MV-4-11 (cell line): ENCODE results near the gene NUDT3.
"Not testable (repeated sequence)": the region's sequence is repeated elsewhere in the genome, so short reads cannot be mapped to it uniquely, and the experiment has no call there.

Experiments used
- DNase-seq: peaks from one replicate; lab custom pipeline; 2025; lab: John Stamatoyannopoulos, UW

Gene NUDT3

DNA sequence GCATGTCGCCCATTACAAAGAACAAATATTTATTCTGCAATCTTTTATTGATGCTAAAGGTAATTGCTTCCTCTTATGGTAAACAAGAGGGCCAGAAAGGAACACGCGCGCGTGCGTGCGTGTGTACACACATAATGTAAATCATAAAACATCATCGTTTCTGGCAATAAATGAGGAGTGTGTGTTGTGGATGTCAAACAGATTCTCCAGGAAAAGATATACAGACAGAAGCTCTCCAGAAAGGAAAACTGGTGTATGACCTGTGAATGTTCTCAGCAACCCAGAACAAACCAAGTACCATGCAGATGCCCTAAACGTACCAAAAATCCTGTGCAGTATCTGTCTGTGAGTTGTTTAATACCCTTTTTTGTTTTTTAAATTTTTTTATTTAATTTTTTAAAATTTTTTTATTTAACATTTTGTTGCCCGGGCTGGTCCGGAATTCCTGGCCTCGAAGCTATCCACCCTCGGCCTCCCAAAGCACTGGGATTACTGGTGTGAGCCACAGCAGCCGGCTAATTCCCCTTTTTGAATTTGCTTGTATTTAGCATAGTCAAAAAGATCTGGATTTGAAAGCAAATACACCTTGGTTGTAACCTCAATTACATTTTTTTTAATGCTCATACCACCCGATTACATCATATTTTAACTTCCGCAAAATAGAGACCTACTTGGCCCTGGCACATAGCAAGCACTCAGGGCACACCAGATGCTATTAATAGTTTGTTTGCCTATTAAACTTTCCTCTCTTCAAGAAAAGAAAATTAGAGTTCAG is 909 bp upstream of the NUDT3 start:
- DNase-seq: peak; percentile 84

DNA sequence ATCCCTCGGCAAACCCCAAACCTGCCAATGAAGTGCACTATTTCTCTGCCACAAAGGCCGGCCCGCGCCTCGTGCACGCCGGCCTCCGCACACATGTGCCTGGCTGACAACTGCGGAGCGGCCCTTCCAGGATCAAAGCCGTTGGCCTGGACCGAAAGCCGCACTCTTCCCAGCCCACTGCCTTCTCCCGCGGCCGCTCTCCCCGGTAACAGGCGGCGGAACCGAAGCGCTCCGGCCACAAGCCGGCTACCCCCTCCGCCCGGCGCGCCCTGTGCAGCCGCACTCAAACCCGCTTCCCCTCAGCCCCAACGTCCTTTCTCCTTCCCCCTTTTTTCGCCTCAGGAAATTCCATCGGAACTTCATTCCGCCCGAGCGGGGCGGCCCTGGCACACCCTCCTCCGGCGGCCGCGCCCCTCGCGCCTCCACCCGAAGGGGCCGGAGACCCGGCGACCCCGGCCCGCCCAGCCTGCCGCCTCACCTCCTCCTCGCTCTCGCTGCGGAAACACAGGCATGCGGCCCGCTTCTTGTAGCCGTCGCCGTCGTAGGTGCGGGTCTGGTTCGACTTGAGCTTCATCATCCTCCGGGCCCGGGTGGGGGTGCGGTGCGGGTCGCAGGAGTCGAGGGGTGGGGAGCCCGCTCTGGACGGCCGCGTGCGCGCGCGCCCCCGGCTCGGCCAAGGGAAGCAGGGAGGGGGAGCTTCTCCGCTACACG is 528 bp downstream of the NUDT3 start:
- peak; percentile 31 for DNase-seq

DNA sequence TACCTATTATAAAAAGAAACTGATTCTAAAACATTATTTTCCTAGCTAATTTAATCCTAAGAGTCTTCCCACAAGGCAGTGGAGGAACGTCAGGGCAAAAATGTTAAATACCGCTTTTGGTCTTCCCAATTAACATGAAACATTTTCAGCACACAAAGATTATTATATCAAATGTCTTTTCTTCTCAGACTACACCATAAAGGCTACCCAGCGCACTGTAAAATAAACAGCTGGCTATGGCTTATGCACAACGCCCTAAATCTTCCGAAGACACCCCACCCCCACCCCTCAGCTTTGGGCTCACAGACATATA is 1.0 kb downstream of the NUDT3 start:
- DNase-seq: no peak

DNA sequence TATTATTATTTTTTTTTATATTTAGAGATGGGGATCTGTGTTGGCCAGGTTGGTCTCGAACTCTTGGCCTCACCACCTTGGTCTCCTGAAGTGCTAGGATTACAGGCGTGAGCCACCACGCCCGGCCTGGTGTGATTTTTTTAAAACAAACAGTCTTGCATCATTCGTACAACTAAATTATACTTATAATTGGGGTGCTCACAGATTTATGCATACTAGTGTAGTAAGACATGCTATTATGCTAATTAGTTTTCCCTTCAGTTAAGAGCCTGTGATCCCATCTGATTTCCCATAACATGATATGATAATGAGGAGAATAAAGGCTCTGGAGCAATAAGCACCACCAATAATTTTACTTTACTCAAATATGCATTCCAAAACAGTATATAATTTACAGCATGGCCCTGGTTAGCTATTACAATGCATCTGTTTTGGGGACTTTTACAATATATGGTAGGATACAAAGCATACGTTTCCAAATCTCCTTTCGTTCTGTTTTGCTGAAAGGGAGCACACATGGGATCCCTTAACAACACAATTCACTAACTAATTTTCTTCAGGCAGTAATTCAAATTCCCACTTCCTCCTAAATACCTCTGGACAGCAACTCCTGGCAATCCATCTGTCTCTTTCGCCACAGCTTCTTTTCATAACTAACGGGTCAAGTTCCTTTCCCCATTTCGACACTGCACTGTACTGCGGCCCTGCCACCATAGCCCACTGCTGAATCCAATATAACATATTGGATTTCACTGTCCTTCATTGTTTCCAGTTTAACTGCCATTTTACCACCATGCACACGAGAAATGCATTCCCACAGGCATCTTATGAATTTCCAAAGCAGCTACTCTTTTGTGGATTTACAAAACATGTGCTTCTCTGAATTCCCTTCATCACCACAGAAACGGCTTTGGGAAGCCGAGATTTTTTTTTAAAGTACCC is 1.7 kb downstream of the NUDT3 start:
- DNase-seq: peak; percentile 90

DNA sequence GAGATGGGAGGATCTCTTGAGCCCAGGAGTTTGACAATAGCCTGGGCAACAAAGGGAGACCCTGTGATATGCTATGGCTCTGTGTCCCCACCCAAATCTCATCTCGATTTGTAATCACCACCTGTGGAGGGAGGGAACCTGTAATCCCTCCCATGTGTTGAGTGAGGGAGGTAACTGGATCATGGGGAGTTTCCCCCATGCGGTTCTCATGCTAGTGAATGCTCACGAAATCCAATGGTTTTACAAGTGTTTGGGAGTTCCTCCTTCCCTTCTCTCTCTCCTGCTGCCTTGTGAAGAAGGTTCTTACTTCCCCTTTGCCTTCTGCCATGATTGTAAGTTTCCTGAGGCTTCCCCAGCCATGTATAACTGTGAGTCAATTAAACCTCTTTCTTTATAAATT is 3.4 kb downstream of the NUDT3 start:
- peak; percentile 52 for DNase-seq

DNA sequence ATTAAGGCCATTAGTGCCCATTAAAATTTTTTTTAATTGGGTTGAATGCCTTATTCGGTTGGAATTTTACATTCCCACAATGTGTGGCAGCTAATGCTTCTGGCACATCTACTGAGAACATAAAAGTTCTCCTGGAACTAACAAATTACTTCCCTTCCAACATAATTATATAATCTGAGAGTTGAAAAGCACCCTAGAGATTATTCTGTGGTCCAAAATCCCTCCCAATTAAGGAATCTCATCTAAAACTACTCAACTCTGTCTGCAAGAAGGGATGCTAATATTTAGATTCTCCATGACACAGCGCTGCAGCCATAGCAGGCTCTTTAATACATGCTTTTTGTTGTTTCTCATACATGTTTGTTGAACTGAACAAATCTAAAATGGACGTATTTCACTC is 4.0 kb downstream of the NUDT3 start:
- no peak for DNase-seq

DNA sequence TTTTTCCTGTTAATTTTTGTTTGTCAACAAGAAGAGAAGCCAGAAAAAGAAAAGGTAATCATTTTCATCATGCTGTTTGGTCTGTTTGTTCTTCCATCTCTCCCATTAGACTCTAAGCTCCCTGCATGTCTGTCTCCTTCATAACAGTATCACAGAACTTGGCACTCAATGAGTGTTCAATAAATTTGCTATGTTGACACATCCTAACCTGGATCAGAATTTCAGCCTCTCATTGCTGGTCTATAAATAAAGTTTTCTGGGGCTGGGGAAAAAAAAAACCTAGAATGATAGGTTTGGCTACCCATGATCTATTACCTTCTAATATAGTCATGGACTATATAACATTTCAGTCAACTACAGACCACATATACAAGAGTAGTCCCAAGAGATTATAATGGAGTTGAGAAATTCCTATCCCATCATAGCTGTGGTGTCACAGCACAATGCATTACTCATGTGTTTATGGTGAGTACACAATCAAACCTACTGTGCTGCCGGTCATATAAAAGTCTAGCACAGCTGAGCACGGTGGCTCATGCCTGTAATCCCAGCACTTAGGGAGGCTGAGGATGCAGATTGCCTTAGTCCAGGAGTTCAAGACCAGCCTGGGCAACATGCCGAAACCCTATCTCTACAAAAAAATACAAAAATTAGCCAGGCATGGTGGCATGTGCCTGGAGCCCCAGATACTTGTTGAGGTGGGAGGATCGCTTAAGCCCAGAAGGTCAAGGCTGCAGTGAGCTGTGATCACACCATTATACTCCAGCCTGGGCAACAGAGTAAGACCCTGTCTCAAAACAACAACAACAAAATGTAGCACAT is 5.9 kb downstream of the NUDT3 start:
- peak; percentile 76 for DNase-seq

DNA sequence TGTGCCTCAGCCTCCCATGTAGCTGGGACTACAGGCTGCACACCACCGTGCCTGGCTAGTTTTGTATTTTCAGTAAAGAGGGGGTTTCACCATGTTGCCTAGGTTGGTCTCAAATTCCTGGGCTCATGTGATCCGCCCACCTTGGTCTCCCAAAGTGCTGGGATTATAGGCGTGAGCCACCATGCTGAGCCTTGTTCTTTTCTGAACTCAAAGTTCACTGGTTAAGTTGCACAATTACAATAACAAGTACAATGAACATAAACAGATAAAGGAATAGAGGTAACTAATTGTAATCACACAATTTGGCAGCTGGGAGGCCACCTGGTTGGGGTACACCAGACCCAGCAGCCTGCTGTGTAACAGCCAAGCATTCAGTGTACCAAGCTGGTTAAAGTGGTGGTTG is 6.7 kb downstream of the NUDT3 start:
- DNase-seq: no peak

DNA sequence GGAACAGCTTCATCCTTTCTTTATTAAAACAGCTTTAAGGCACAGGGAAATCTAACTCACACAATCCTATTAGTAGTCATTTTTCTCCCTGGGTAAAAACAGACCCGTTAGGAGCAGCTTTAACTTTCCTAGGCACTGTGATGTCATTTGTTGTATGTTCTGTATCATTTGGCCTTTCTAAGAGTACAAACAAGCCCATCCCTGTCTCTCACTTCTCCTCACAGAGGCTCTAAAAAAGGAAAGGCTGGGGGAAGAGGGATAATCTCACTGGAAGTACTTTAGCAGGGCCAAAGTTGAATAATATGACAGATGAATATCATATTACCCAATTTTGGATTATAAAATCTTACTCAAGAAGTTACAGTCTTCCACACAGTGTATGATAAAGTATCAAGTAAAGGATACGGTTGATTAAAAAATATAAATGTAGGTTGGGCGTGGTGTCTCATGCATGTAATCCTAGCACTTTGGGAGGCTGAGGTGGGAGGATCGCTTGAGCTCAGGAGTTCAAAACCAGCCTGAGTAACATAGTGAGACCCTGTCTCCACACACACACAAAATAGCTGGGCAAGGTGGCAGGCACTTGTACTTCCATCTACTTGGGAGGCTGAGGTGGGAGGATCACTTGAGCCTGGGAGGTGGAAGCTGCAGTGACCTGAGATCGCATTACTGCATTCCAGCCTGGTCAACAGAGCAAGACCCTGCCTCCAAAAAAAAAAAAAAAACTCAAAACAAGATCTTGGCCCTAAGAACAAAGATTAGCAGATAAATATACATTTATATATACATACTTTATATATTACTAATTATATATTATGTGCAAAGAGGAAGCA is 7.9 kb downstream of the NUDT3 start:
- no peak for DNase-seq

DNA sequence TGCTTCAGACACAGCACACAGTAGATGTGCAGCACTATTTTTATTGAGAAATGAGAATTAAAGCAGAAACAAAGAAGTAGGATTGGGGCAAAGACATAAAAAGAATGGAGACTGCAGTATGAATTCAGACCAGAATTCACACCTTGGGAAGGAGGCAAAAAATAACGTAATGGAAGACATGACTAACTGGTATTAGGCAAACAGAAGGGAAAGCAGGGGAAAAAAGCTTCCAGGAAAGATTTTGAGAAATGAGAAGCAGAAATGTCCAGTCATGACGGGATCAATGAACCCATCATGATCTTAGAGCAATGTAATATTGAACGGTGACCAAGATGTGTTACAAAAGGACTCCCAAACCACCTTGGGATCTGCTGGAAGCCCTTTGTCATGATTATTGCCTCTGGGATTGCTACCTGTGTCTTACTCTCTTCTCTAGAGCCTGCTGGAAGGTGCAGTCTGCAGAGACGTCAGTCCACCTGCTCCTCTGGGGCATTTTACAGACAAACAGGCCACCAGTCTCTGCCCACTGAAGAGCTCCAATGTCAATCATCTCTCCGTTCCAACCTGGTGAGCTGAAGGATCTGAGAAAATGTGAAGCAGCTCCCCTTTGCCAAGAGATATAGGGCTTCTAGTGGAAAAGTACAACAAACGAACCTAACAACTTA is 8.7 kb downstream of the NUDT3 start:
- DNase-seq: no peak

DNA sequence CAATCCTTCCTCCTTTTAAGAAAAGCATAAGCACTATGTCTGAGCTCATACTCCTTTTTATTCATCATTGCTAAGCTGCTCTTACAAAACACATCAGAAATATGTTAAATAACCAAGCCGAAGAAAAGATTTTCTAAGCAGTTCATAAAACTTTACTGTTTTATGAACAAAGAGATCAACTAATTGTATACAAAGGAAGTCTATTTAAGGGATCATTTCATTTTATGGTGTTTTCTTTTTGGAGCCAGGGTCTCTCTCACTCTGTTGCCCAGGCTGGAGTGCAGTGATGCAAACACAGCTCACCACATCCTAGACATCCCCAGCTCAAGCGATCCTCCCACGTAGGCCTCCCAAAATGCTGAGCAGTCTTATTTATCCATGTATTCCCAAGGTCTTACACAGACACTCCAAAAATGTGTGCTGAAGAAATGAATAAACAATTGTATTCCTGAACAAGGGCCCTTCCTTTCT is 9.3 kb downstream of the NUDT3 start:
- DNase-seq: no peak

DNA sequence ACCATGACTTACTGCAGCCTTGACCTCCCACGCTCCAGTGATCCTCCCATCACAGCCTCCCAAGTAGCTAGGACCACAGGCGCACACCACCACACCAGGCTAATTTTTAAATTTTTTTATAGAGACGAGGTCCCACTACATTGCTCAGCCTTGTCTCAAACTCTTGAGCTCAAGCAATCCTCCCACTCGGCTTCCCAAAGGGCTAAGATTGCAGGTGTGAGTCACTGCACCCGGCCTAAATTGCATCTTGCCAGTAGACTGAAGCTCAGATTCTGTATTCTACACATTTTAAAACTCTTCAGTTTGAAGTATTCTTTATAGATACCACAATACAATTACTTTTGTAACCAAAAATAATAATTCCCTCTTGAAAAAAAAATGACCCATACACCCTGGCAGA is 11.4 kb downstream of the NUDT3 start:
- DNase-seq: no peak

DNA sequence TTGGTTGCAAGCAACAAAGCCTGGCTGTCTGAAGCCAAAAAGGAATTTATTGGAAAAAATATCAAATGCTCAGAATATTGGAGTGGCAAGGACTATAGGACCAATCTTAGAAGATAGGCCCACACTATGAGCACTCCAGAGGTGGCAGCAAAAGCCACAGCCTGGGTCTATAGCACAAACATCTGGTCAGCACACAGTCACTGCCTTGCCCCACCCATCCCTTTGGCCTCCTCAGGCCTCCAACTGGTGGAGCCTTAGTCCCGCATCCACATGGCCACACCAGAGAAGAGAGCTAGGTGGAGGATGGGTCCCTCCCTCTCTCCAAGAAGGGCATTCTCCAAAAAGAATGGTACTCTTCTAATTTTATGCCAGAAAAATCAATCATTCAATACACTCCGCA is 14.0 kb downstream of the NUDT3 start:
- no peak for DNase-seq

DNA sequence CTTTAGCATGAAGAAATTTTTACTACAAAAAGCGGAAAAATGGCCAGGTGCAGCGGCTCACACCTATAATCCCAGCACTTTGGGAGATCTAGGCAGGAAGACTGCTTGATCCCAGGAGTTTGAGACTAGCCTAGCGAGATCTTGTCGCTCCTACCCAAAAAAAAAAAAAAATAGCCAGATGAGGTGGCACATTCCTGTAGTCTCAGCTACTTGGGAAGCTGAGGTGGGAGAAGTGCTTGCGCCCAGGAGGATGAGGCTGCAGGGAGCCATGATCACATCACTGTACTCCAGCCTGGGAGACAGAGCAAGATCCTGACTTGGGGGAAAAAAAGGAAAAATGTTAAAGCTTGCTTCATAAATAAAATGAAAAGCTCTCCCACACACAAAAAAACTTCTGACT is 14.5 kb downstream of the NUDT3 start:
- no peak for DNase-seq

DNA sequence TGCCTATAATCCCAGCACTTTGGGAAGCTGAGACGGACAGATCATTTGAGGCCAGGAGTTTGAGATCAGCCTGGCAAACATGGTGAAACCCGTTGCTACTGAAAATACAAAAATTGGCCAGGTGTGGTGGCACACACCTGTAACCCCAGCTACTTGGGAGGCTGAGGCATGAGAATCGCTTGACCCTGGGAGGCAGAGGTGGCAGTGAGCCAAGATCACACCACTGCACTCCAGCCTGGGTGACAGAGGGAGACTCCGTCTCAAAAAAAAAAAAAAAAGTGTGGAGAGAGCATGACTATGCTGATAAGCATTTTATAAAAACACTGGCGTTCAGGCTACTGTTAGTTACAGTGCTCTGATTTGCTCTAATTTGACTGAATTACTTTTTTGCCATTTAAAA is 14.9 kb downstream of the NUDT3 start:
- not testable (repeated sequence) for DNase-seq

DNA sequence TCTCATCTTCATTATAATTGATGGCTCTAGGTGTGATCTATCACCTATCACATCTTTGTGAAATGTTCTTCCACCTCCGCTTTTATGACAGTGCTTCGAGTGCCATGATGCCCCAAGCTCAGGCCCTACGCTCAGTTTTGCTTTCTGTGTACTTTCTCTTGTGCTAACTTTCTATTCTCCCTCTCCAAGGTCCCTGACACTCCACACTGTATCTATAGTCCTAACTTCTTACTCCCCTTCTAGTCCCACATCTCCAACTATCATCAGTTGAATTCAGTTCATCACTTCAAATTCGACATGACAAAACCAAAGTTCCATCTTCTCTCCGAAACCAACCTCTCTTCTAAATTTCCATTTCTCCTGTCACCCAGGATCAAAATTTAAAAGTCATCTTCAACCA is 16.6 kb downstream of the NUDT3 start:
- no peak for DNase-seq

DNA sequence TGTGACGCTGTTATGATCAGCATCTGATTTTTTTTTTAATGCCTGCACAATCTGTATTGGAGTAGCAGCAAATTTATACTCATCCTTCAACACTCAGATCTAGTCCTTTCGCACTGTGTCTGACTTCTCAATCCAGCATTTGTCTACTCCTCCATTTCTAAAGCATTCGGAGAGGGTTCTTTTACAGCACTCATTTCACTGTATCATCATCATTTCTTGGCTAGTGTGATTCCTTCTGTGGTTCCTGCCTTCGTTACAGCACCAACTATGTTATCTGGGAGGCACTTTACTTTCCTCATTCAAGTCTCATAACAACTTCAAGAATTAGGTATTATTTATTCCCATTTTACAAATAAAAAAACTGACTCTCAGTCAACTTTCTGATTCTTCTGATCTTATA is 18.0 kb downstream of the NUDT3 start:
- DNase-seq: no peak

DNA sequence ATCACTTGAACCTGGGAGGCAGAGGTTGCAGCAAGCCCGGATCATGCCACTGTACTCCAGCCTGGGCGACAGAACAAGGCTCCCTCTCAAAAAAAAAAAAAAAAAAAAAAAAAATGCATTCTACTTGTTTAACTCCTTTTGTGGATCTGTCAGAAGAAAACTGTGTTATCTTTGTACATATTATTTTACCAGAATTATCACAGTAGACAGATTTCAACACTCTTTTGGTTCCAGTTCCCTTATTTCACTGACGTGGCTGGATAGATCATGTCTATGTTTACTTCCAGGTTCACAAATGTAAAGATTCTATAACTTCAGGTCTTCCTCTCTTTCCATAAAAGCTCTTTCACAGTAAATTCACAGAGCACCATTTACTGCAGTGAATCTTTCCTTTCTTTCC is 18.4 kb downstream of the NUDT3 start:
- peak; percentile 89 for DNase-seq

DNA sequence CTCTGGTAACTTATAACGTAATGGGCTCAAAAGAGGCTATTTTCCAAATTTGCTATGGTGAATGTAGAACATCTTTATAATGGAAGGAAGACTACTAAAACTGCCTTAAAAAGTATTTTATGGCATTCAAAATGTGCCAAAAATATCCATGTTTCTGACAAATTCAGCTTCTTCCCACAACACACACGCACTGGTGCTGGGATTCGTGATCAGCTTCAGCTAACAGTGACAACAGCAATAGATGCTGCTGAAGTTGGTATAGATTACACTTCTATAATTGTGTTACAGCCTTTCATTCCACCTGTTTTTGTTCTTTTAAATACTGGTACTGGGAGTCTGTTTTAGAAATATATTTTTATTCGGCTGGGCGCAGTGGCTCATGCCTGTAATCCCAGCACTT is 19.0 kb downstream of the NUDT3 start:
- no peak for DNase-seq

DNA sequence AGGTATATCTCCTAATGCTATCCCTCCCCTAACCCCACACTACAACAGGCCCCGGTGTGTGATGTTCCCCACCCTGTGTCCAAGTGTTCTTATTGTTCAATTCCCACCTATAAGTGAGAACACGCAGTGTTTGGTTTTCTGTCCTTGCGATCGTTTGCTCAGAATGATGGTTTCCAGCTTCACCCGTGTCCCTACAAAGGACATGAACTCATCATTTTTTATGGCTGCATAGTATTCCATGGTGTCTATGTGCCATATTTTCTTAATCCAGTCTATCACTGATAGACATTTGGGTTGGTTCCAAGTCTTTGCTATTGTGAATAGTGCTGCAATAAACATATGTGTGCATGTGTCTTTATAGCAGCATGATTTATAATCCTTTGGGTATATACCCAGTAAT is 20.6 kb downstream of the NUDT3 start:
- DNase-seq: not testable (repeated sequence)
